Fibroblast of the aortic adventitia (primary cell): ENCODE measurements around the gene GRM1. TPM values are rescaled to one million over a fixed set of nuclear protein-coding genes. Genes with fewer than 3 reads are reported as not detected.

Source experiments
- DNase-seq: peaks from one replicate; pipeline ENCODE4 v3.0.0-alpha.2; 2010; ENCODE audit warnings: low read depth
- H3K4me3 ChIP-seq: 2 replicates; pipeline ENCODE4 v1.5.1; 2011; ENCODE audit warnings: low read depth, mild to moderate bottlenecking, control low read depth, low read length, moderate library complexity
- CTCF ChIP-seq: IDR thresholded peaks from 2 replicates; pipeline ENCODE4 v1.5.1; 2011; ENCODE audit warnings: mild to moderate bottlenecking, low read length, control low read depth, inconsistent platforms; ENCODE audit not compliant: insufficient read depth
- total RNA-seq: library from RNA; depleted of rRNA; stranded (reverse); fragments of >200 nt; gene quantifications from 2 replicates; pipeline ENCODE4 v1.2.3, GENCODE V29; 2012; ENCODE audit warnings: low replicate concordance

GRM1 gene
- total RNA-seq, 1 donor = 0.09 TPM

- TF ChIP-seq CTCF = no peak
- H3K4me3 ChIP-seq = no peak overlapping the region
- DNase-seq = no peak
Measured at GRCh38 chr6:146312608-146313007, 283.7 kb downstream of the GRM1 start.

GRCh38 chr6:146315381-146316174, 286.7 kb downstream of the GRM1 start:
- no peak overlapping the region for H3K4me3 ChIP-seq
- TF ChIP-seq CTCF = no peak
- peak; percentile 21 for DNase-seq

GRCh38 chr6:146316175-146316495, 287.3 kb downstream of the GRM1 start:
- DNase-seq = no peak
- no peak for TF ChIP-seq CTCF
- no peak overlapping the region for H3K4me3 ChIP-seq

- no peak for DNase-seq
- no peak for TF ChIP-seq CTCF
- no peak overlapping the region for H3K4me3 ChIP-seq
Measured at GRCh38 chr6:146331013-146331412, 302.2 kb downstream of the GRM1 start.

- no peak for DNase-seq
- no peak overlapping the region for H3K4me3 ChIP-seq
- no peak for TF ChIP-seq CTCF
Measured at GRCh38 chr6:146335336-146335735, 306.5 kb downstream of the GRM1 start.

GRCh38 chr6:146336191-146336590, 307.3 kb downstream of the GRM1 start:
- no peak for TF ChIP-seq CTCF
- no peak overlapping the region for H3K4me3 ChIP-seq
- peak; percentile 46 for DNase-seq

GRCh38 chr6:146337376-146337775, 308.5 kb downstream of the GRM1 start:
- H3K4me3 ChIP-seq = no peak overlapping the region
- peak; percentile 82 for DNase-seq
- TF ChIP-seq CTCF = no peak
